Astrocyte of the cerebellum (primary cell): ENCODE measurements around the gene SPANXN4.

Experiments
- DNase-seq: peaks from one replicate; pipeline ENCODE4 v3.0.0-alpha.2; 2011; ENCODE audit warnings: low read depth
- H3K4me3 ChIP-seq: 2 replicates; pipeline ENCODE4 v1.5.1; 2011; ENCODE audit warnings: mild to moderate bottlenecking, low read depth, low read length, moderate library complexity
- CTCF ChIP-seq: IDR thresholded peaks from 2 replicates; pipeline ENCODE4 v1.5.1; 2012; ENCODE audit warnings: low read length, low read depth, moderate library complexity, mild to moderate bottlenecking; ENCODE audit errors: missing control alignments
- in situ Hi-C: cut with HindIII; loops from 2 replicates; pipeline ENCODE4 v1.10.0; 2017; ENCODE audit warnings: low sequenced_read_pairs

Gene SPANXN4

GRCh38 chrX:143082537-143082936 is 56.8 kb downstream of the SPANXN4 start:
- no peak overlapping the region for H3K4me3 ChIP-seq
- no peak for DNase-seq
- no peak for TF ChIP-seq CTCF
- in situ Hi-C loops: no loop called here
